Activated CD8-positive, alpha-beta memory T cell treated with anti-CD3 and anti-CD28 coated beads, Interleukin-2, amount 50 U/mL, for 48 hours (primary cell): ENCODE data around the gene ITGA2.

ENCODE experiments used
- DNase-seq: peaks from one replicate; pipeline ENCODE4 v3.0.0-alpha.2; 2020

ITGA2 gene

DNA sequence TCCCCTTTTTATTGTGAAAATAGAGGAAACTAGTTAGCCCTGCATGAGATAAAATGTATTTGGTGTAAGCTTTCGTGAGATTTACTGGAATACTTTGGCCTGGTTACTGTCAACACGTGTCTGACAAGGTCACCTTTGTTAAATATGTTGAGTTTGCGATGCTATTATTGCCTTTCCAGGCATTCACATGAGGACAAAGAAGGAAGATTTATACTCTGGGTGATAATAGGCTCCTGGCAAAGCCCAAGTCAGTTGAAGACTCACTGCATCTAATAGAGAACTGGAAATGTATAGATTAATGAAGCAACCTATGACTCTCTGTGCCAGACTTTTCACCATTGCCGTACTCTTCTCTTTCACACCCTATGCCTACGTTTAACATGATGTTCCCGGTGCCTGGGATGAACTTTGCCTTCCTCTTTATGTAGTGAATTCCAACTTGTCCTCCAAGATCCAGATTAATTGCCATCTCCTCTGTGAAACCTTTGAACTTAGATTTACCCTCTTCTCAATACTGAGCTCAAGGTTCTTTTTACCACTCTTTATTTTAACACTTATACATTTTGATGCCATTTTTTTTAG is 33.9 kb downstream of the ITGA2 start:
- no peak for DNase-seq

DNA sequence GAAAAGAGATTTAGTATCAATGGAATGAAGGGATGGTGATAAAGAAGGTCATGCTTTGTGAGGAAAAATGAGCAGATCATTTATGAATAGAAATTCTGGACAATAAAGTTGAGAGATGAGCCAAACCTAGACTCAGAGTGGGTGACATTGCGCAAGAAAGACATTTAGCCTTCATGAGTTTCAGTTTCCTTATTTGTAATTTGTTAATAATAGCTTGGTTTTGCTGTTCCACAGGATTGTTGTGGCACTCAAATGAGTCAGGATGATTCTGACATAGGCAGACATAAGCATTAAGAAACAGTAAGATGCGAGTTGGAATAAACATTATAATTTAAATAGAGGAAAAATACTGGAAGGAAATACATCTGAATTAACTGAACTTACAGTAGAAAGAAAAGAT is 34.8 kb downstream of the ITGA2 start:
- no peak for DNase-seq

DNA sequence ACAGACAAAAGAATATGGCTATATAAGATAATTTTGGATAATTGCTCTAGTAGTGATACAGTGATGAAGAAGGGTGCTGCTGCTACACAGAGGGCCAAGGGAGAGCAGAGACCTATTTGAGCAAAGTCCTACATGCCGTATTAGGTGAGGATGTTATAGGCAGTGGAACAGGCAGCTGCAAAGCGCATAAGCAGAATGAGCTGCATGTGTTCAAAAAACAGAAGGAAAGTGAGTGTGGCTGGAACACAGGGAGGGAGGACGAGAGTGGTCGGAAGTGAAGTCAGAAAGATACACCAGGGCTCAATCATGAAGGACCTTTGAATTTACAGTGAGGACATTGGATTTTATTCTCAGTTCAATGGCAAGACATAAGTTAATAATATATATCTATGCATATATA is 35.4 kb downstream of the ITGA2 start:
- no peak for DNase-seq

DNA sequence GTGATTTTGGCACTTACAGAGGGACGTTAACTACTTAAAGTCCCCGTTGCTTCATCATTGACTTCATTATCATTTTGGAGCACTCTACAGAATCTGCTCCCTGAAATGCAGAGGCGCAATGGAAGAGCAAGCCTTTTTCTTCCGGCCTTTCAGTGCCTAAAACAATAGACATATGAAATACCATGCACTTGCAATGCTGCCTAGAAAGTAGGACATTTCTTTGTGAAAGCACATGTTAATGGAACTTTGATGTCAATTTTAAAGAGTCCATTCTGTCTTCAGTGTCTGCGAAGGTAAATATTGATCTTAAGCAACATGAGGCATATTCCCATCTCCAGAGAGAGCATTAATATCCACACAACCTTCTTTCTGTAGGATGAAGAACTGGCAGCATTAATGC is 36.3 kb downstream of the ITGA2 start:
- no peak for DNase-seq

DNA sequence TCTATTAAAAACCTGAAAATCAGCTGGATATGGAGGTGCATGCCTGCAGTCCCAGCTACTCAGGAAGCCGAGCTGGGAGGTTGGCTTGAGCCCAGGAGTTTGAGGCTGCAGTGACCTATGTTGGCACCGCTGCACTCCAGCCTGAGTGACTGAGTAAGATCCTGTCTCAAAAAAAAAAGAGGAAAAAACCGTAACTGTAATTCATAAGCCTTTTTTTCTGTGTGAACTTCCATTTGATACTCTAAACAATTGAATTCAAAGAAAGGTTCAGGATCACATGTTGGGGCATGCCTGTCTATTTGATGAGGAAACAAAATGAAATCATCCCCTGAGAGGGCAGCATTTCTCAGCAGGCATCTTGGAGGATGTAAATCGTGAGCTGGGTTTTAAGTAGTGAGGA is 38.8 kb downstream of the ITGA2 start:
- DNase-seq: no peak

DNA sequence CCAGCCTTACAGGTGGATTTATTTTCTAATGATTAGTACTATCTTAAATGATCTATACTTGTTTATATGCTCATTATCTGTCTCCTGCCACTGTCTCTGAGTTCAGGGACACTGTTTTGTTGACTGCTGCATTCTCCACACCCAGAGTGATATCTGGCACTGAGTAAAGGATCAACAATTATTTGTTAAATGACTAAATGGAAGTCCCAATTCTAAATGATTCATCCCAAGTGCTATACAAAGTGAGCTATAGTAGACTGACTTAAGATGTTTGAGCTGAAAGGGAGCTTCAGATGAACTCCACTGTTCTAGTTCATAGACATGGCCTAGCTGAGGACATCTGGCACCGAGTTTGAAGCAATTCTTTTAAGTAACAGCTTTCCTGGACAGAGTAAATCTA is 40.5 kb downstream of the ITGA2 start:
- no peak for DNase-seq

DNA sequence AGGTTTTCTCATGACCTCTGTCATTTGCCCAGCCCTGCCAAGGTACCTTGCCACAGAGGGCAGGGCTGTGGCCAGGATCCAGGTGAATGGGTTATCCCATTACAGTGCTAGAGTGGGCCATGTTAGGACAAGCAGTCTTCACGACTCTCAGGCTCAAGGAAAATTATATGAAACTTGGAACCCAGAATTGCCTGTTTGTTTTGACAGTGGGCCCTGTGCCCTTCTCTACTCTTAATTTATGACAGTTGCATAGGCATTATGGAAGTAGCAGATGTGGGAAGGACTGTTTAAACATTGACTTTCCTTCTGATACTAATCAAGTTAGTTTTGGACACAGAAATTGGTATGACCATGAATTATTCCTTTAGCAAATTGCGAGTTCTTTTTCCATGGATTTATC is 41.7 kb downstream of the ITGA2 start:
- no peak for DNase-seq

DNA sequence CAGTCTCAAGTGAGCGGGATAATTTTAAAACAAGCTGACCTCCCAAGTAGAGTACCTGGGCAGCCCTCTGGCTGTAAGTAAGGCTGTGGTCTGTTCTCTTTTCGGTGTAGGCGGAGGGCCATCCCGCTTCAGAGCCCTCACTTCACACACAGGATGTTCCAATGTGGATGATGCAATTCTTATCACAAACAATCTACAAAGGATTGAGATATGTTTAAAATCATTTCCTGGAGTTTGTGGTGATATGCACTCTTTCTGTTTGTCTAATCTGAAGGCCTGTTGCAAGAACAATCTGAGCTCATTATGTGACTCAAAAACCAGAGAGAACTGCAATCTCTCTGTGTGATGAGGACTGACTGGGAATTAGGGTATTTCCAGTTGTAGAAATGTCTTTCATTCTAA is 42.5 kb downstream of the ITGA2 start:
- DNase-seq: no peak

DNA sequence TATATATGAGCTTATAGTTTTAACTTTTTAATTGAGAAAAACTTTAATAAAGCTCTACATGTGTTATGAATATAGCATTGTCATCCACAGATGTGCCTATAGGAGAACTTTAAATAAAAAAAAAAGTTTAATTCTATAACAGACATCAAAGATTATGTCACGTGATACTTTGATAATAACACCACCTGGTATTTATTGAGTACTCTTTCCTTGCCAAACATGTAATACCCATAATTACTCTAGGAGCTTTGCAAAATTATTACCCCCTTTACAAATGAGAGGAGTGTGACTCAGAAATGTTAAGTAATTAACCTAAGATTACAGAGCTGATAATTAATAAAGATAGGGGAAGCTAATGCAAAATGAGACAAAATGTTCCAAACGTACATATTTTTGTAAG is 43.0 kb downstream of the ITGA2 start:
- no peak for DNase-seq

DNA sequence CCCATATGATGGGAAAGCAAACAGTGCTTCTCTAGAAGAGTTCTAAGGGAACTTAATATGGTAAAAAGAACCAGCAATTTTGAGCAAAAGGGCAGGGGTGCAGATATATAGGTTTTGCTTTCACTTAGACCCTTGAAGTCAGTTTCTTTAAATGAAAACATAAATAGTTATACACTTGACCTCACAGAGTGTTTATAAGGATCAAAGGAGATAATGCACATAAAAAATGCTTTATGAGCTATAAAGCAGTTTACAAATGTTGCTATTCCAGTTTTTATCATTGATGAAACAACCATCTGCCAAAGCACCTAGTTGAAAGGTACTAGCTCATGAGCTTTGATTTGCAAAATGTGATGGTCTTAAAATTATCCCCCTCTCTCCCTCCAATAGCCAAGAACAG is 45.7 kb downstream of the ITGA2 start:
- no peak for DNase-seq

DNA sequence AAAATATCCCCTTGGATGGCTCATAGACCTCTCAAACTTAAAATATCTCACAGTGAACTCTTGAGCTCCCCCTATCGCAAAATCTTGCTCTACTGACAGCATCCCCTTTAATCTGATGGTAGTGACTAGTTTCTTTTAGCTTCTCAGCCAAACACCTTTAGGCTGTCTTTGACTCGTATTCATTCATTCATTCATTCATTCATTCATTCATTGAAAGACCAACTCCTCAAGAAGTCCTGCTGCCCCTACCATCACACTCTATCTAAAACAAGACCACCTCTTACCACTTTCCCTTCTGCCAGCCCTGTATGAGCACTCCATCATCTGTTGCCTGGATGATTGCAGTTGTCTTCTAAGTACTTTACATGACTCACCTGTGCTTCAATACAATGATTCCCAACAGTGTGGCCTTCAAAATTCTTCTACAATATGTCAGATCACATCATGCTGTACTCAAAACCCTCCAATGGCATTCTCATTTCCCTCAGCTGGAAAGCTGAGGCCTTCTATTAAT is 46.8 kb downstream of the ITGA2 start:
- no peak for DNase-seq

DNA sequence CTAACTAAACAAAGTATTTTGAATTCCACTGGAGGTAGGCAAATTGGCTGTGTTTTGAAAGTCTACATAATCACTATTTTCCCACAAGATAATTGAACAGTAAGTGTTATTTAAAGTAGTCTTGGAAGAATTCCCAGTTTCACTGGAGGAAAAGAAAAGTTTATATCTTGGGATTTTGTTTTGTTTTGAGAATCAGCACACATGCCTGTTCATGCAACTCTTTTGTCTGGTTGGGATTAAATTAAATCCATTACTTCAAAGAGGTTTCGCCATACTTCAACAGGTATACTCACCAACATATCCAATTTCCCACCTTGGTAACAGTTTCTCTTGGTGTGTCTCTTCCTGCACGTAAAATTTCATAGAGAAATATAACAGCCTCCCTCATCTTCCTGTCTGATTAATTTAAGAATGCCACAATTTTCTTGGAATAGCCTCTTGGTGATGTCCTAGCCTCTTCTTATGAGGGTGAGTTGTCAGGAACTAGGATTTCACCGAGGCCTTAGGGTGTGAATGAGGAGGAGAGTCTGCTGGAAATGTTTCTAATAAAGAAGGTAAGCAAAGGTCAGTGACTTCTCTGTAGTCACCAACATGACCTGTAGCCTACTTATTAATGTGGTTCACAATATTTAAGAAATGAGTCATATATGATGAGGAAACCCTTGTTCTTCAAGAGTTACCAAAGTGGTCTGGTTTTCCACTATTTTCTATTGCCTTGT is 48.1 kb downstream of the ITGA2 start:
- no peak for DNase-seq

DNA sequence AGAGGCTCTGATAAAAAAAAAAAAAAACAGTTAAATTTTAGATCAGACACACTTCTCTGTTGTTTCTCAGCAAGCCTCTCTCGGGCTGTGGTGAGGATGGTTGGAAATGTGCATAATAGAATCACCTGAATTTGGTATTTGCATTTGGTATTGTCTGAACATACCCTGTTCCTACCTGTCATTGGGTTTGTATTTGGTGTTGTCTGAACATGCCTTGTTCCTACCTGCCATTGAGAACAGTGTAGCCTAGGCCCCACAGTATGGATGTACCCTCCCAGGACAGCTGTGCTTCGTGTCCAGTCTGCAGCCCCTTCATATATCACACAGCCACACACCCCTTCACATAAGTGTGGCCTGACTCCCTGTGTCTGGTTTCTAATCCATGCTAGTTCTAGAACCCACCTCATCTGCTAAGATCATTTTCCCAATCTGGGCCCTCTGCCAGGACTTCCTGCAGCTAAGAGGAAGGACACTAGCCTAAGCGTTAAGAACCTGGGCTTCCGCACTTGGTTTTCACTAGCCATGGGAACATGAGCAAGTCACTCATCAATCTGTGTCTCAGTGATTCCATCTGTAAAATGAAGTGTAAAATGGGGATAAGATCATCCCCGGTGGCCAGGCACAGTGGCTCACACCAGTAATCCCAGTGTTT is 49.2 kb downstream of the ITGA2 start:
- no peak for DNase-seq

DNA sequence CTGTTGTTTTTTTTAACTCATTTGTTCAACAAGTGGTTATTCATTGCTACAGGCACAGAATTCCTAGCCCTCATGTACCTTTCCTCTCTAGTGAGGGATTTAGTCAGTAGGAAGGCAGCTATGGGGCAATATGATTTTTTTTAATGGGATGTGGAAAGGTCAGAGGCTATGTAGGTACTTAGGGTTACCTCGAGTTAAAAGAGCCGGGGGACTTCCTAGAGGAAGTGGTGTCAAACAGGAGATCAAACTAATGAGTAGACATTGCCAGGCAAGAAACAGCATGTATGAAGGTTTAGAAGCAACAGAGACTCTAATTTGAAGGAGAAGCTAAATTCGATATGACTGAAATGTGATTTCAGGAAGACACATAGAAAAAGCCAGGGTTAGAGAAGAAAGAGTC is 50.7 kb downstream of the ITGA2 start:
- DNase-seq: no peak

DNA sequence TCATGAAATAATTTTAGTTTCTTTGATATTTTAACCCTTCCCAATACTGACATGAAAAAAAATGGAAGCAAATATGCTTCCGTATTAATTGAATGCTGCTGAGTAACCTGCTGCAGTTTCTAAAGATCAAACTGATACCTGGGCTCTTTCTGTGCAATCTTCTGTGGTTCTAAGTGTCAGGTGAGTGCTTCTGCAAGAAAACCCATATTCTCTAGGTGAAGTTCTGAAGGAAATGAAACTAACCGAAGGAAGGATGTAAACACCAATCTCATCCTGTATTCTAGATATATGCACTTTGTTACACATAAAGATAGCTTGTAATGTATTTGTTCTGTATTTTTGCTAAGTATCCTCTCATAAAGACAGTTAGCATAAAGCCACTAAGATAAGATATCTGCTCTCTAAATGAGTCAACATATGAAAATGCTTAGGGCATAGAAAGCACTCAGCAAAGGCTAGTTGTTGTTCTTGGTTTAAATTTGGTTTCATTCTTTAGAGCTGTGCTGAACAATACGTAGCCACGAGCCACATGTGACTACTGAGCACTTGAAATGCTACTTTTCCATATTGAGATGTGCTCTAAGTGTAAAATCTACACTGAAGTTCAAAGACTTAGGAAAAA is 52.0 kb downstream of the ITGA2 start:
- DNase-seq: no peak

DNA sequence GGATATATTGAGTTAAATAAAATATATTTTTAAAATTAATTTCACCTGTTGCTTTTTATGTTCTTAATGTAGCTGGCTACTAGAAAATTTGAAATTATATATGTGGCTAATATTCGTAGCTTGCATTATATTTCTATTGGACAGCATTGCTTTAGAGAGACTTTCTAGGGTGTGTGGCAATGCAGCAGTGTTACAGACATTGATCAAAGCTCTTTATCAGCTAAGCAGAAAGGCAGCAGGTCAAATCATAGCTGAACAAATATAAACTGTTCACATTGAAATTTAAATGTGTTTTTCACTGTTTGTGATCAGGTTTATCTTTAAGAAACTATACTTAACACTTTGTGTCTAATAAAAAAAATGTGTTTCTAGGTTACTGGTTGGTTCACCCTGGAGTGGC is 52.6 kb downstream of the ITGA2 start:
- no peak for DNase-seq

DNA sequence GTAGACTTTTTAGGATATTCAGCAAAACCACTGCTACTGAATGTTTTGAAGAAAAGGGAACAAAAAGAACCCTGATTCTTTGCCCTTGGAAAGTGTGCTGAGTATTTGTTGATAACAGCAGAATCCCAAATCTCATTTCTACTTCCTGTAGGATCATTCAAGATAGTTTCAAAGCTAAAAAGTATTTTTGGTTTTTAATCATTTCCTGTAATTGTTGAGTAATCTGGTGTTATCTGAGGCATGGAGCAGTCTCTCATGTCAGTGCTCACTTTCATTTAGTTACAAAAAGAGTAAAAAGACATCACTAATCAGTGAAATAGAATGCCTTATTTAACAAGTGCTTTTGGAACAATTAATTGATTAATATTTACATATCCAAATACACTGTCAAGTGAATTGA is 56.1 kb downstream of the ITGA2 start:
- no peak for DNase-seq

DNA sequence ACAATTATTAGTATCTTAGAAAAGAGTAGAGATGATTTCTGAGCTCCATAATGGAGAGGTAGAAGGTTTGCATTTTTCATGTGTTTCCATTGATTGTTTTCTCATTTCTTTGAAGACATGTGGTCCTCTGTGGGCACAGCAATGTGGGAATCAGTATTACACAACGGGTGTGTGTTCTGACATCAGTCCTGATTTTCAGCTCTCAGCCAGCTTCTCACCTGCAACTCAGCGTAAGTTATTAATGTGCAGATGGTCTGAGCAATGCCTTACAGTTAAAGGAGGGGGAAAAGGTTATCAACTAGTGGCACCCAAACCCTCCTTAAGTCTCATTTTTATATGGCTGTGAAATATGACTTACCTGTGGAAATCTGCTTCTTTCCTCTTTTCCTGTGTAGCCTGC is 59.1 kb downstream of the ITGA2 start:
- no peak for DNase-seq

DNA sequence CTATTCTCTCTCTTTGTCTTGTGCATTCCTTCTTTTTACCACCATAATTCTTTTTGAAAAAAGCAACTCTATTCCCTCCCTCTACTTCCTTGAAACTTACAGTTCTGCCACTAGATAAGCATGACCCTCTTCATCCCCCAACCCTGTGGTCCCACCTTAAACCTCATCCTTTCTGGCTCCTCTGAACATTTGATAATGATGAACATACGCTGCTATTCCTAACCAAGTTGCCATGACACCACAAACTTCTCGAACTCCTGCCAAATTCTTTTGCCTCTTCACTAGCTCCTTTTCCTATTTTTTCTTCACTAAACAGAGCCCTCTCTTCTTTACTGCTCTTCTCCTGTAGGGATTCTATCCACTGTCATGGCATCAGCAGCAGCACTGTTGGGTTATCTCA is 63.3 kb downstream of the ITGA2 start:
- no peak for DNase-seq

DNA sequence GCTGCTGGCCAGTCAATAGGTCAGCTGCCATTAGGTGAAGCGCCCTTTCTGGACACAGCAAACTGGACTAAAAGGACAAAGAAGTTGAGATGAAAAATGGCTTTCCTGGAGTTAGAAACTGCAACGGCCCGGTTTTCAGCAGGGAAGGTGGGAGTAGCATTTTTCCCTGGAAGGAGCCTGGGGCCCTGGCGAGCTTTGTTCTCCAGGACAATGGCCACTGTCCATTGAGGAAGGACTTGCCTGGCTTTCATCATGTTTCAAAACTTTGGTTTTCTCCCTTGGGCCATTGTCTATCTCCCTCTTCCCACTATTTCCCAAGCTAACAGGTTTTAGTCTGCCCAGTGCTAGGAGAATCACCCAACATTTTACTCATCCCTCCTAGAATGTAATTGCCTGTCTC is 64.2 kb downstream of the ITGA2 start:
- no peak for DNase-seq

DNA sequence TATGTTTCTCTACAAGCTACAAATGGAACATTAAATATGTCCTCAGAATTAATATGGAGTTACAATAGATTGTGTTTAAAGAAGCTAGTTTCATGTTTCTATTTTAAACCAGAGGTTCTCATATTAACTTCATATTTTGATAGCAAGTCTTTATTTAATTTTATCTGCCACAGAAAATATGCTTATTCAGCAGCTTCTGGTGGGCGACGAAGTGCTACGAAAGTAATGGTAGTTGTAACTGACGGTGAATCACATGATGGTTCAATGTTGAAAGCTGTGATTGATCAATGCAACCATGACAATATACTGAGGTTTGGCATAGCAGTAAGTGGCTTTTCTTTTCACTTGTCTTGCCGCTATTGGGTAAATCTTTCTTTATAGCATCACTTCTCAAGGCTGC is 66.2 kb downstream of the ITGA2 start:
- DNase-seq: no peak

DNA sequence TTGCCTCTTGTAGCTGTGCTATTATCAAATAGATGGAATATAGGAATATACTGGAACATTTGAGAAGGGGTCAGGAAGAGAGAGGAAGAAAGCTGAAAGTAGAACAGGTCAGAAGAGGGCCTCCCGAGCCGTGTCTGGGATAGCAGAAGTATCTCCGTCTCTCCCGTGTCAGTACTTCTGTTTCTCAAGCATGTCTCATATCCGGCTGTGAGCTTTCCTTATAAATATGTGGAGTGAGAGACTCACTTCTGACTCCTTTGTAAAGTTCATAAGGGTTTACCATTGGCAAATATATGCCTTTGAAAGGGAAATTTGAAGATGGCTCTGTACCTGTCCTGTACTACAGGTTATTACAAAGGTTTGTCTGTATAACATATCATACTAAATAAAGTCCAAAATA is 70.1 kb downstream of the ITGA2 start:
- DNase-seq: no peak

DNA sequence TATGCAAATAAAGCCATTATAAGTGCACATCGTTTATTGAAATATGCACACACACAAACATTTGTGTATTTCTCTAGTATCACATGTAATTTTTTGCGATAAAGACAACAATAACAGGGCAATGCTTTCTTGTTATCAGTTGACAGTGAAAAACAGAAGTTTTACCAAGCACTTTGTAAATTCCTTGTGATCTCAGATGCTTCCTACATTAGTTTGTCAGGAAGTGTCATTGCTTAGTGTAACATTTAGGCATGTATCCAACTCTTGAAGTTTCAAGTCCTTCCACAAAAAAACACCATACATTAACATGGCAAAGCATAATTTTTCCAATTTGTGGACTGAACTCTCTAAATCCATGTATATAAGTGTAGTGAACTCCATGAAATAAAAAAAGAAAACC is 74.0 kb downstream of the ITGA2 start:
- DNase-seq: no peak

DNA sequence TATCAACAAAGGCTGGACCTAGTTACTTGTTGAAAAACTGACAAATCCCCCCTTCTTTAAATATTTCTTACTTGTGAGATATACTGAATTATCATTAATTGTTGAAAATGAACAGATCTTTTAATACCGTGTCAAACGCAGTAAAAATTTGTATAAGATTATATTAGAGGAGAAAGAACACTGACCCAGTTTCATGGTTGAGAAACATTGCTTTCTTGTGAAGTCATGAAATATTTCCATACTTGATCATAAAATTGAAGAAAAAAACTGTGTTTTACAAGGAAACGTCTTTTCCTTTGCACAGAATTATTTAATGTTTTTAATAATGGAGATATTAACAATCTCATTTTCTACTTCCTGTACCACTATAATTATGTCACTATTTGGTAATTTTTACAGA is 74.6 kb downstream of the ITGA2 start:
- DNase-seq: no peak
